Hepatocyte (in vitro differentiated cells): ENCODE results near the gene VPS13D. TPM values are rescaled to one million over a fixed set of nuclear protein-coding genes. Genes with fewer than 3 reads are reported as not detected.

Source experiments
- DNase-seq: peaks from one replicate; pipeline ENCODE4 v3.0.0-alpha.2; 2016; ENCODE audit warnings: low spot score
- H2AFZ ChIP-seq: fragments of 200-600 bp; sonication (generic); 2 replicates; pipeline ENCODE4 v1.6.0; 2016; ENCODE audit warnings: antibody characterized with exemption, mild to moderate bottlenecking
- H3K27ac ChIP-seq: fragments of 200-600 bp; sonication (generic); 2 replicates; pipeline ENCODE4 v1.5.1; 2016; ENCODE audit warnings: mild to moderate bottlenecking
- H3K27me3 ChIP-seq: fragments of 200-600 bp; sonication (generic); 2 replicates; pipeline ENCODE4 v1.6.1; 2016
- H3K36me3 ChIP-seq: fragments of 200-600 bp; sonication (generic); replicated peaks from 2 replicates; pipeline ENCODE4 v1.5.1; 2016; ENCODE audit warnings: low read depth; ENCODE audit not compliant: insufficient read depth
- H3K4me1 ChIP-seq: fragments of 200-600 bp; sonication (generic); 2 replicates; pipeline ENCODE4 v1.5.1; 2016; ENCODE audit warnings: mild to moderate bottlenecking, moderate library complexity; ENCODE audit not compliant: insufficient read depth
- H3K4me2 ChIP-seq: fragments of 200-600 bp; sonication (generic); 2 replicates; pipeline ENCODE4 v1.6.0; 2016
- H3K4me3 ChIP-seq: fragments of 200-600 bp; sonication (generic); 2 replicates; pipeline ENCODE4 v1.5.1; 2016; ENCODE audit warnings: mild to moderate bottlenecking
- H3K79me2 ChIP-seq: fragments of 200-600 bp; sonication (generic); 2 replicates; pipeline ENCODE4 v1.6.0; 2017; ENCODE audit warnings: mild to moderate bottlenecking
- H3K9me2 ChIP-seq: fragments of 200-600 bp; sonication (generic); replicated peaks from 2 replicates; pipeline ENCODE4 v1.6.0; 2017; ENCODE audit warnings: mild to moderate bottlenecking; ENCODE audit not compliant: insufficient read depth
- H3K9me3 ChIP-seq: fragments of 200-600 bp; sonication (generic); 2 replicates; pipeline ENCODE4 v1.5.1; 2016; ENCODE audit warnings: low read depth, mild to moderate bottlenecking
- H4K20me1 ChIP-seq: fragments of 200-600 bp; sonication (generic); 2 replicates; pipeline ENCODE4 v1.6.0; 2016; ENCODE audit warnings: mild to moderate bottlenecking; ENCODE audit not compliant: insufficient read depth, poor library complexity, severe bottlenecking
- CTCF ChIP-seq: fragments of 200-600 bp; sonication (generic); IDR thresholded peaks from 2 replicates; pipeline ENCODE4 v1.5.1; 2016; ENCODE audit warnings: antibody characterized with exemption, mild to moderate bottlenecking; ENCODE audit not compliant: poor library complexity
- EZH2 ChIP-seq: fragments of 200-600 bp; sonication (generic); IDR thresholded peaks from 2 replicates; pipeline ENCODE4 v1.6.1; 2016; ENCODE audit warnings: antibody characterized with exemption, mild to moderate bottlenecking, borderline replicate concordance
- EZH2phosphoT487 ChIP-seq: fragments of 200-600 bp; sonication (generic); IDR thresholded peaks from one replicate; pipeline ENCODE4 v1.6.1; 2018; ENCODE audit warnings: antibody characterized with exemption, mild to moderate bottlenecking, low read depth, moderate library complexity; ENCODE audit not compliant: unreplicated experiment, severe bottlenecking
- WGBS: methylation state at CpG from one replicate; pipeline ENCODE4 v1.1.6; 2016; ENCODE audit warnings: low lambda C conversion rate; ENCODE audit errors: missing lambda C conversion rate; 5-methylcytosine and 5-hydroxymethylcytosine counted together
- polyA plus RNA-seq: library from polyadenylated mRNA; unstranded; fragments of >200 nt; fragmentation: Nextera tagmentation; extraction: Ambion mirVana; gene quantifications from 2 replicates; pipeline ENCODE4 v1.2.1, GENCODE V29; 2016
- total RNA-seq: library from RNA; depleted of rRNA; stranded (reverse); fragments of >200 nt; gene quantifications from 2 replicates; pipeline ENCODE4 v1.2.3, GENCODE V29; 2014

Gene VPS13D
- total and polyA plus RNA-seq, 2 experiments from 2014 or later: 7.3 to 32.2 TPM

- peak overlapping the region; percentile 69 for H3K27ac ChIP-seq
- no peaks in the 10 kb centered on the region for H3K79me2 ChIP-seq
- H3K36me3 ChIP-seq: no peaks in the 10 kb centered on the region
- H3K27me3 ChIP-seq: no peaks in the 10 kb centered on the region
- no peaks in the 10 kb centered on the region for H3K9me3 ChIP-seq
- H4K20me1 ChIP-seq: no peaks in the 10 kb centered on the region
- H3K4me1 ChIP-seq: peaks cover 39% of the 10 kb centered on the region
- H3K4me3 ChIP-seq: no peak overlapping the region
- 91% methylated on average over 2 of the region's 2 CpGs for WGBS
- TF ChIP-seq CTCF (no peak), EZH2phosphoT487 (no peak), EZH2 (no peak)
- peak overlapping the region; percentile 1 for H3K4me2 ChIP-seq
- H2AFZ ChIP-seq: no peak overlapping the region
- H3K9me2 ChIP-seq: no peaks in the 10 kb centered on the region
- no peak for DNase-seq
These were observed 256.2 kb downstream of the VPS13D start for GRCh38 chr1:12486059-12486341.

- Histone ChIP-seq H3K9me3 (no peaks in the 10 kb centered on the region), H3K36me3 (no peaks in the 10 kb centered on the region), H3K27ac (peak overlapping the region; percentile 69), H3K9me2 (no peaks in the 10 kb centered on the region), H3K4me3 (no peak overlapping the region), H3K79me2 (no peaks in the 10 kb centered on the region), H3K27me3 (no peaks in the 10 kb centered on the region), H3K4me1 (peaks cover 33% of the 10 kb centered on the region), H2AFZ (no peak overlapping the region), H4K20me1 (no peaks in the 10 kb centered on the region), H3K4me2 (peak overlapping the region; percentile 1)
- DNase-seq: no peak
- TF ChIP-seq CTCF (no peak), EZH2 (no peak), EZH2phosphoT487 (no peak)
- WGBS: 77% methylated on average over 17 of the region's 18 CpGs
These were observed 256.7 kb downstream of the VPS13D start for GRCh38 chr1:12486401-12487005.

DNA sequence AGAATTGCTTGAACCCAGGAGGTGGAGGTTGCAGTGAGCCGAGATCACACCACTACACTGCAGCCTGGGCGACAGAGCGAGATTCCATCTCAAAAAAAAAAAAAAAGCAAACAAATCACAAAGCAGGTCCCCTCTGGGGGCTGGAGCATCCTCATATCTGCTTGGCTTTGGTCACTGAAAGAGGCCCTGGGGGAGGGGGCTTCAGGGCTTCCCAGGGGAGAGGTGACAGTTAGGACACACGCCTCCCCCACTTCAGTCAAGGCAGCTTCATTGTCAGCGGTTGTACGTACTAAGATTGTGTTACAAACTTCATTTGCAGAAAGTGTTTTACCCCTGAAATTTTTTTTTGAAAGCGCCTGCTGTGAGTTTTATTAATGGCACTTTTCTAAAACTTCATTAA, 257.7 kb downstream of the VPS13D start:
- peaks cover 23% of the 10 kb centered on the region for H3K4me1 ChIP-seq
- no peak overlapping the region for H3K4me3 ChIP-seq
- no peak overlapping the region for H3K4me2 ChIP-seq
- H3K27ac ChIP-seq: no peak overlapping the region
- no peaks in the 10 kb centered on the region for H3K36me3 ChIP-seq
- DNase-seq: no peak
- TF ChIP-seq EZH2 (no peak), CTCF (no peak), EZH2phosphoT487 (no peak)
- no peaks in the 10 kb centered on the region for H4K20me1 ChIP-seq
- no peaks in the 10 kb centered on the region for H3K9me3 ChIP-seq
- WGBS: 99% methylated on average over 7 of the region's 7 CpGs
- H3K79me2 ChIP-seq: no peaks in the 10 kb centered on the region
- H2AFZ ChIP-seq: no peak overlapping the region
- no peaks in the 10 kb centered on the region for H3K9me2 ChIP-seq
- H3K27me3 ChIP-seq: no peaks in the 10 kb centered on the region
